SK-N-SH (cell line): ENCODE measurements around the gene TXNL4B.

Experiments
- CTCF ChIP-seq: fragments of 200-600 bp; sonication (generic); IDR thresholded peaks from 2 replicates; pipeline ENCODE4 v1.6.1; 2017; ENCODE audit warnings: antibody characterized with exemption, mild to moderate bottlenecking, moderate library complexity
- EP300 ChIP-seq, 2 experiments: IDR thresholded peaks; 2 replicates each; pipeline versions ENCODE4 v1.4.0 to v1.6.1; 2012; ENCODE audit warnings: borderline replicate concordance in 1 of 2, low read depth in 1 of 2, low read length in 1 of 2
- JUND ChIP-seq: IDR thresholded peaks from 2 replicates; pipeline ENCODE4 v1.4.0; 2012
- POLR2AphosphoS5 ChIP-seq: IDR thresholded peaks from 2 replicates; pipeline ENCODE4 v1.6.1; 2012; ENCODE audit warnings: low read depth, low read length
- REST ChIP-seq: IDR thresholded peaks from 2 replicates; pipeline ENCODE4 v1.6.1; 2012; ENCODE audit warnings: mild to moderate bottlenecking, low read depth, low read length, moderate library complexity
- RXRA ChIP-seq: IDR thresholded peaks from 2 replicates; pipeline ENCODE4 v1.4.0; 2012; ENCODE audit warnings: low read depth, mild to moderate bottlenecking, borderline replicate concordance
- SIN3A ChIP-seq: IDR thresholded peaks from 2 replicates; pipeline ENCODE4 v1.6.1; 2012; ENCODE audit warnings: low read depth, mild to moderate bottlenecking, low read length, moderate library complexity, borderline replicate concordance
- TAF1 ChIP-seq: IDR thresholded peaks from 2 replicates; pipeline ENCODE4 v1.6.1; 2012; ENCODE audit warnings: low read depth, mild to moderate bottlenecking, low read length, moderate library complexity, borderline replicate concordance

- TF ChIP-seq CTCF (no peak), POLR2AphosphoS5 (no peak), REST (no peak), EP300 (IDR thresholded peaks at IDR 0.05; ENCODE audit: borderline replicate concordance in 1 of 2, low read depth in 1 of 2, low read length in 1 of 2) (no peak), SIN3A (no peak), RXRA (no peak), JUND (no peak), TAF1 (no peak)
These were observed 14.0 kb upstream of the TXNL4B start for GRCh38 chr16:72107371-72107770.
